Measurements from ENCODE around the gene HBA1. TPM values are rescaled to one million over a fixed set of nuclear protein-coding genes. Genes with fewer than 3 reads are reported as not detected.

HBA1 gene
- total RNA-seq, 2 donors from 2014 or later, result 174 TPM; not detected in 1

DNA sequence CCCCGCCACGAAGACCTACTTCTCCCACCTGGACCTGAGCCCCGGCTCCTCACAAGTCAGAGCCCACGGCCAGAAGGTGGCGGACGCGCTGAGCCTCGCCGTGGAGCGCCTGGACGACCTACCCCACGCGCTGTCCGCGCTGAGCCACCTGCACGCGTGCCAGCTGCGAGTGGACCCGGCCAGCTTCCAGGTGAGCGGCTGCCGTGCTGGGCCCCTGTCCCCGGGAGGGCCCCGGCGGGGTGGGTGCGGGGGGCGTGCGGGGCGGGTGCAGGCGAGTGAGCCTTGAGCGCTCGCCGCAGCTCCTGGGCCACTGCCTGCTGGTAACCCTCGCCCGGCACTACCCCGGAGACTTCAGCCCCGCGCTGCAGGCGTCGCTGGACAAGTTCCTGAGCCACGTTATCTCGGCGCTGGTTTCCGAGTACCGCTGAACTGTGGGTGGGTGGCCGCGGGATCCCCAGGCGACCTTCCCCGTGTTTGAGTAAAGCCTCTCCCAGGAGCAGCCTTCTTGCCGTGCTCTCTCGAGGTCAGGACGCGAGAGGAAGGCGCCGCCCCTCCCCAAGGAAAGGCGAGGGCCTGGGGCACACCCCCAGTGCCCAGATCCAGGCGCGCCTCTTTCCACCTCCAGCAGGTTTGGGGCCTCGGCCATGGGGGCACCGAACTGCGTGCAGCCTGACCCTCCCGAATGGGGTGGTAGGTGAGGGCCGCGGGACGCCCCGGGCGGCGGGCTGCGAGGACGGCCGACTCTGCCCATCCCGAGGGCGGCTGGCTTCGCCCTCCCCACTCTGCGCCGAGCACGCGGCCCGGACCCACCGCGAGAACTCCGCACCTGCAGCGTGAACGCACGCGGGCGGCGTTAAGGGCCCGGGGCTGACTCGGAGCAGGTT lies 4.4 kb downstream of the HBA1 start:
- DNase-seq (ENCODE audit: low spot score) (no peak), ATAC-seq (ENCODE audit: insufficient number of reproducible peaks, low FRiP score, low read depth) (no peak)
- Histone ChIP-seq H3K4me1 (ENCODE audit: control insufficient read depth in 1 of 2, low read depth in 2 of 2) (peaks cover 14 to 17% of the 10 kb centered on the region in 2 donors), H3K27me3 (replicated peaks; ENCODE audit: insufficient read depth) (peaks cover 22% of the 10 kb centered on the region), H3K27ac (no peak overlapping the region), H3K36me3 (no peaks in the 10 kb centered on the region), H3K4me3 (peak overlapping the region; percentile 62), H3K9me3 (no peaks in the 10 kb centered on the region)
- TF ChIP-seq, protein P1, sequence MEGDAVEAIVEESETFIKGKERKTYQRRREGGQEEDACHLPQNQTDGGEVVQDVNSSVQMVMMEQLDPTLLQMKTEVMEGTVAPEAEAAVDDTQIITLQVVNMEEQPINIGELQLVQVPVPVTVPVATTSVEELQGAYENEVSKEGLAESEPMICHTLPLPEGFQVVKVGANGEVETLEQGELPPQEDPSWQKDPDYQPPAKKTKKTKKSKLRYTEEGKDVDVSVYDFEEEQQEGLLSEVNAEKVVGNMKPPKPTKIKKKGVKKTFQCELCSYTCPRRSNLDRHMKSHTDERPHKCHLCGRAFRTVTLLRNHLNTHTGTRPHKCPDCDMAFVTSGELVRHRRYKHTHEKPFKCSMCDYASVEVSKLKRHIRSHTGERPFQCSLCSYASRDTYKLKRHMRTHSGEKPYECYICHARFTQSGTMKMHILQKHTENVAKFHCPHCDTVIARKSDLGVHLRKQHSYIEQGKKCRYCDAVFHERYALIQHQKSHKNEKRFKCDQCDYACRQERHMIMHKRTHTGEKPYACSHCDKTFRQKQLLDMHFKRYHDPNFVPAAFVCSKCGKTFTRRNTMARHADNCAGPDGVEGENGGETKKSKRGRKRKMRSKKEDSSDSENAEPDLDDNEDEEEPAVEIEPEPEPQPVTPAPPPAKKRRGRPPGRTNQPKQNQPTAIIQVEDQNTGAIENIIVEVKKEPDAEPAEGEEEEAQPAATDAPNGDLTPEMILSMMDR (IDR thresholded peaks at IDR 0.05), result no peak

DNA sequence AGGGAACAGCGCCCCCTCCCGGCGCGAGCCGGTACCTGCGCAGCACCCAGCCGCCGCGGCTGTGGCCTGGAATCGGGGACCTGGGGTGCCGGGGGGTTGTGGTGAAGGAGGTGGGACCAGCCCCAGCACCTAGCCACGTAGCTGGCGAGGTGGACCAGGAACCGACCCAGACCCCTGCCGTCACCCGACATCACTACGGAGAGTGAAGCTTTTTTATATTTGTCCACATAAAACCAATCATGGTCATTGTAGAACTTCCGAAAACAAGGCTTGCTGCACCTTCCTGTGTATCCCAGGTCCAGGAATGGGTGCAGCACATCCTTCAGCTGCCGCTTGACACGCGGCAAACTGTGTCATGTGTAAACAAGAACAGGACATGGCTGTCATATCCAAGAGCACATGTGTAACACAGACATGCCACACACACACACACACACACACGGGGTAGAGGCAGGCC lies 5.1 kb downstream of the HBA1 start:
- peak overlapping the region; percentile 62 for H3K4me3 ChIP-seq
- no peak overlapping the region for H3K27ac ChIP-seq
- TF ChIP-seq, protein P1 (IDR thresholded peaks at IDR 0.05), result peak; percentile 95
- DNase-seq (ENCODE audit: low spot score) (no peak), ATAC-seq (ENCODE audit: insufficient number of reproducible peaks, low FRiP score, low read depth) (no peak)
- no peaks in the 10 kb centered on the region for H3K9me3 ChIP-seq
- H3K36me3 ChIP-seq, result no peaks in the 10 kb centered on the region
- H3K4me1 ChIP-seq (ENCODE audit: control insufficient read depth in 1 of 2, low read depth in 2 of 2), result peaks cover 14 to 17% of the 10 kb centered on the region in 2 donors
- peaks cover 22% of the 10 kb centered on the region for H3K27me3 ChIP-seq (replicated peaks; ENCODE audit: insufficient read depth)

DNA sequence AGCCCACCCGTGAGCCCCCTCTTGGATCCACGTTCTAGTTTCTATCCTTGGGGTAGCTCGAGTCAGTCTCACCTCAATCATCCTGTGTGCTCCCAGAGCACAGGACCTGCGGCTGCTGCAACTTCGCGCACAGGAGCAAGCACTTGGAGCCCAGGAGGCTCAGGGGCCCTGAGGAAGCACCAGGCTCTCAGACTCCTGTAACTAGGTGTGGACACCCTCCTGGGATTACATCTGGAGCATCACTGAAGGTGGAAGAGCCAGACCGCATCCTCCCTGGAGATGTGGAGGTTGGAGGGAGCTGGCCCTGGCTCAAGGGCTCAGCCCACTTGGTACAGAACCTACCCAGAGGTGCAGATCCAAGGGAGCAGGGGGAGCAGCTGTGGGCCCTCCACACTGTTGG lies 6.5 kb downstream of the HBA1 start:
- H3K4me1 ChIP-seq (ENCODE audit: control insufficient read depth in 1 of 2, low read depth in 2 of 2), result peaks cover 14 to 17% of the 10 kb centered on the region in 2 donors
- peaks cover 8% of the 10 kb centered on the region for H3K36me3 ChIP-seq
- no peaks in the 10 kb centered on the region for H3K9me3 ChIP-seq
- ATAC-seq (ENCODE audit: insufficient number of reproducible peaks, low FRiP score, low read depth) (no peak), DNase-seq (ENCODE audit: low spot score) (no peak)
- peaks cover 16% of the 10 kb centered on the region for H3K27me3 ChIP-seq (replicated peaks; ENCODE audit: insufficient read depth)
- no peak overlapping the region for H3K27ac ChIP-seq
- TF ChIP-seq, protein P1 (IDR thresholded peaks at IDR 0.05), result no peak
- H3K4me3 ChIP-seq, result no peak overlapping the region

DNA sequence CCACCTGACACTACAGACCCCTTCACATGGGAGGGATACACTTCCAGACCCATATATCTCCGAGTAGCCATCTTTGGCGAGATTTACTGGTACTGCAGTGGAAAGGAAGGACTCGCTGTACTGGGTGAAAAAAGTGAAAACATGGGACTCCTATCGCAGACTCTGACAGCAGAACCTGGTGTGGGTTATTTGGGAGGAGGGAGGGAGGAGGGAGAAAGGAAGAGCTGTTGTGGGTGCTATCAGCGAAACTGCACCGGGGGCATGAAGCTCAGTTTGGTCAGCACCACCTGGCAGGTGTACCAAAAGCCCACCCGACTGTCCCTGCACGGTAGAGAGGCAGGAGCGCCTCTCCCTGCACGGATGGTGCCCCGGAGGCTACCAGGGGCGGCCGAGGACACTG lies 8.7 kb downstream of the HBA1 start:
- TF ChIP-seq, protein P1 (IDR thresholded peaks at IDR 0.05), result no peak
- DNase-seq (ENCODE audit: low spot score) (no peak), ATAC-seq (ENCODE audit: insufficient number of reproducible peaks, low FRiP score, low read depth) (no peak)
- Histone ChIP-seq H3K36me3 (peaks cover 25% of the 10 kb centered on the region), H3K27ac (no peak overlapping the region), H3K9me3 (no peaks in the 10 kb centered on the region), H3K27me3 (replicated peaks; ENCODE audit: insufficient read depth) (no peaks in the 10 kb centered on the region), H3K4me3 (no peak overlapping the region), H3K4me1 (ENCODE audit: control insufficient read depth in 1 of 2, low read depth in 2 of 2) (peaks cover 12 to 15% of the 10 kb centered on the region in 2 donors)

DNA sequence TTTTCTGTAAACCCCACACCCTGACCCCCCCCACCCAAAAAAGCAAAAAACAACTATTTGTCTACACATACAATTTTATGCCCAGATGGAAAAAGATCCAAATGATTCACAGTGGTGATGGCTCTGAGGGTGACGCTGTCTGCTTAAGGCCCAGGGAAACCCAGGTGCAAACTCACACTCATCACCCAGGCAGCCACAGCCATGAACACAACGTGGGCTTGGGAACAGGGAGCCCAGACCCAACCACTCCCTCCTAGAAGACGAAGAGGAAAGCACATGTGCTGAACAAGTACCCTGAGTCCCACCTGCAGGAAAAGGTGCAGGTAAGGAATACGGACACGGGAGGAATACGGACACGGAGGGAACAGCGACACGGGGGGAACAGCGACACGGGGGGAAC lies 9.2 kb downstream of the HBA1 start:
- DNase-seq (ENCODE audit: low spot score) (no peak), ATAC-seq (ENCODE audit: insufficient number of reproducible peaks, low FRiP score, low read depth) (no peak)
- H3K4me3 ChIP-seq, result no peak overlapping the region
- H3K36me3 ChIP-seq, result peaks cover 30% of the 10 kb centered on the region
- H3K27ac ChIP-seq, result no peak overlapping the region
- H3K27me3 ChIP-seq (replicated peaks; ENCODE audit: insufficient read depth), result no peaks in the 10 kb centered on the region
- H3K9me3 ChIP-seq, result no peaks in the 10 kb centered on the region
- H3K4me1 ChIP-seq (ENCODE audit: control insufficient read depth in 1 of 2, low read depth in 2 of 2), result peaks cover 7 to 10% of the 10 kb centered on the region in 2 donors
- TF ChIP-seq, protein P1 (IDR thresholded peaks at IDR 0.05), result no peak

All from thoracic aorta (tissue), 2 donors.